ENCODE measurements around the gene LIMA1.

The LIMA1 gene

GRCh38 chr12:50214018-50214417 is 69.3 kb downstream of the LIMA1 start:
- DNase-seq = no peak

GRCh38 chr12:50213439-50213838 is 69.9 kb downstream of the LIMA1 start:
- DNase-seq = no peak

- no peak for DNase-seq
Measured at GRCh38 chr12:50212071-50212467, 71.3 kb downstream of the LIMA1 start.

GRCh38 chr12:50211392-50212070 is 71.8 kb downstream of the LIMA1 start:
- no peak for DNase-seq

GRCh38 chr12:50207424-50207823 is 75.9 kb downstream of the LIMA1 start:
- DNase-seq = no peak

GRCh38 chr12:50205648-50206047 is 77.7 kb downstream of the LIMA1 start:
- DNase-seq = no peak

- DNase-seq = no peak
Measured at GRCh38 chr12:50203691-50204090, 79.6 kb downstream of the LIMA1 start.

GRCh38 chr12:50201987-50202521 is 81.3 kb downstream of the LIMA1 start:
- DNase-seq = no peak

- DNase-seq = no peak
Measured at GRCh38 chr12:50200552-50201273, 82.6 kb downstream of the LIMA1 start.

- no peak for DNase-seq
Measured at GRCh38 chr12:50198829-50199228, 84.5 kb downstream of the LIMA1 start.

GRCh38 chr12:50197297-50197727 is 86.0 kb downstream of the LIMA1 start:
- no peak for DNase-seq

- DNase-seq = no peak
Measured at GRCh38 chr12:50196537-50196936, 86.8 kb downstream of the LIMA1 start.

GRCh38 chr12:50195832-50196231 is 87.5 kb downstream of the LIMA1 start:
- no peak for DNase-seq

GRCh38 chr12:50192908-50193307 is 90.4 kb downstream of the LIMA1 start:
- DNase-seq = no peak

GRCh38 chr12:50192236-50192635 is 91.1 kb downstream of the LIMA1 start:
- no peak for DNase-seq

- no peak for DNase-seq
Measured at GRCh38 chr12:50190859-50191258, 92.5 kb downstream of the LIMA1 start.

GRCh38 chr12:50188875-50189575 is 94.3 kb downstream of the LIMA1 start:
- no peak for DNase-seq

- no peak for DNase-seq
Measured at GRCh38 chr12:50188241-50188781, 95.0 kb downstream of the LIMA1 start.

- no peak for DNase-seq
Measured at GRCh38 chr12:50187084-50187900, 96.0 kb downstream of the LIMA1 start.

- no peak for DNase-seq
Measured at GRCh38 chr12:50186681-50187080, 96.6 kb downstream of the LIMA1 start.

GRCh38 chr12:50185970-50186663 is 97.2 kb downstream of the LIMA1 start:
- DNase-seq = no peak

All from SHP77 (cell line).